Measurements from ENCODE around the gene GPC6. TPM values are rescaled to one million over a fixed set of nuclear protein-coding genes. Genes with fewer than 3 reads are reported as not detected.

Gene GPC6
- total RNA-seq, 3 donors from 2014 or later, result 0.03 to 0.08 TPM; not detected in 1

DNA sequence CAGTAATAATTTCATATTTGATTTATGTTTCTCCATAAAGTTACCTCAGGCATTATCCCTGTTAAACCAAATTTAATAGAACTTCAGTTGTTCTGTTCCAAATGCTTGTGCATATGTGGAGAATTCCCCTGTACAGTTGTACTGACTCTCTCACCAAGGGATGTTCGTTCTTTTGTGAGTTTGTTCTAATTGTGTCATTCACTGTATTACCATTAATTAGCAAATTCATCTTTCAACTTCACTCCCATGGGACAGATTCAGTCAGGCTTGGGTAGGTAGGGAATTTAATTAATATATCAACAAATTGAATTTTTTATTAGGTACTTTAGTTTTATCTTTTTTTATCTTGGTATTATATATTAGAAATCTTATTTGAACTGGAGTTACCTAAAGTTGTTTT, 987.5 kb downstream of the GPC6 start:
- no peak for ATAC-seq
- Mint-ChIP-seq H3K4me1 (ENCODE audit: low read depth) (peaks cover 4% of the 10 kb centered on the region), H3K36me3 (ENCODE audit: insufficient read depth) (no peaks in the 10 kb centered on the region), H3K9me3 (no peaks in the 10 kb centered on the region), H3K27me3 (ENCODE audit: low read depth) (no peaks in the 10 kb centered on the region), H3K4me3 (no peak overlapping the region)
- no peak for DNase-seq

DNA sequence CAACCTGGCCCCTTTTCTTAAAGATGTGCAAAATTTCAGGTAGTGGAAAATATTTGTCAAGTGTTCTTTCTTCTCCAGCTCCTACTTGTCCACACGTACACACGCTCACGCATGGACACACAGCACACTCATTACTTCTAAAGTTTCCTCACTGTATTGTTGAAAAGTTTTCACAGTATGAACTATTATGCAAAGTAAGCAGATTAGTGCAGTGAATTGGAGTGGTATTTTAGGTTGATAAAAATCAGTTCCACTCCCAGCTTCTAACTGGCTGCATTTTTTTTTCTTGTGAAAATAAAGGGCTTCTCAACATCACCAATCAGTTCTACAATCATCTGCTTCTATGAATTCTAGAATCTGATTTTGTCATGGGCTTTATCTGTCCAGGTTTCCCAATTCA, 988.4 kb downstream of the GPC6 start:
- Mint-ChIP-seq H3K9me3 (no peaks in the 10 kb centered on the region), H3K4me3 (no peak overlapping the region), H3K4me1 (ENCODE audit: low read depth) (peaks cover 4% of the 10 kb centered on the region), H3K27me3 (ENCODE audit: low read depth) (no peaks in the 10 kb centered on the region), H3K36me3 (ENCODE audit: insufficient read depth) (no peaks in the 10 kb centered on the region)
- no peak for ATAC-seq
- DNase-seq, result no peak

DNA sequence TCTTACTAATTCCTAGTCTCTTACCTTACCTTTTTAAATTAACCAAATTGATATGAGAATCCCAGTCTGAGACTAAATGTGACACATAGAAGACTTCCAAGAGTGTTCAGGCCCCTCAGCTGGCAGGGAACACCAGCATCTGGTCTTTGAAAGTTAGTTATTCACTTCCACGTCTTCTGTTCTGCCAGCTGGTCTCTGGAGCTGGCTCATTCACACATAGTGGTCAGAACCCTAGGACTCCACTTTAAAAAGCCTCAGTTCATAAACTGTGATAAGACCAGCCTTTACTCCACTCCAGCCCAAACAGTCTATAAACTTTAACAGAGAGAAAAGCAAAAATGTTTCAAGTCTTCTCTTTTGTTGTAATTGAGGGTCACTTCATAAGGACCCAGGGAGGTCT, 989.9 kb downstream of the GPC6 start:
- DNase-seq (no peak), ATAC-seq (no peak)
- Mint-ChIP-seq H3K9me3 (no peaks in the 10 kb centered on the region), H3K4me1 (ENCODE audit: low read depth) (no peaks in the 10 kb centered on the region), H3K36me3 (ENCODE audit: insufficient read depth) (no peaks in the 10 kb centered on the region), H3K27me3 (ENCODE audit: low read depth) (no peaks in the 10 kb centered on the region), H3K4me3 (no peak overlapping the region)

DNA sequence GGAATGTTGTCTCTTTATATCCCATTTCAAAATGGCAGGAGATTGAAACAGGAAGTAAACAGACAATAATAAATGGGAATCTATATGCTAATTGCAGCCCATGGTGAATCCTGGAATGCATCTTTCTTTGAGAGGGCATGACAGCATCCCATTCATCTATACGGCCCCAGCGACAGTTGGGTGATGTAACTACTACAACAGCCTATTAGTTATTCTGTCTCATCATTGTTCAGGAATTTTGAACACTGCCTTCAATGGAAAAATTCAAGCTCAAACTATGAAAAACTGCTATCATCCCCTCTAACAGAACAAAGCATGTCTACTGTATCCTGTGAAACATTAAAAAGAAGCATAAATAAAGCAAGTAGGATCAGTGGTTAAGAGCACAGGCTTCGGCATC, 990.8 kb downstream of the GPC6 start:
- H3K4me3 Mint-ChIP-seq, result no peak overlapping the region
- DNase-seq, result no peak
- no peaks in the 10 kb centered on the region for H3K4me1 Mint-ChIP-seq (ENCODE audit: low read depth)
- no peak for ATAC-seq
- no peaks in the 10 kb centered on the region for H3K9me3 Mint-ChIP-seq
- no peaks in the 10 kb centered on the region for H3K36me3 Mint-ChIP-seq (ENCODE audit: insufficient read depth)
- H3K27me3 Mint-ChIP-seq (ENCODE audit: low read depth), result no peaks in the 10 kb centered on the region

DNA sequence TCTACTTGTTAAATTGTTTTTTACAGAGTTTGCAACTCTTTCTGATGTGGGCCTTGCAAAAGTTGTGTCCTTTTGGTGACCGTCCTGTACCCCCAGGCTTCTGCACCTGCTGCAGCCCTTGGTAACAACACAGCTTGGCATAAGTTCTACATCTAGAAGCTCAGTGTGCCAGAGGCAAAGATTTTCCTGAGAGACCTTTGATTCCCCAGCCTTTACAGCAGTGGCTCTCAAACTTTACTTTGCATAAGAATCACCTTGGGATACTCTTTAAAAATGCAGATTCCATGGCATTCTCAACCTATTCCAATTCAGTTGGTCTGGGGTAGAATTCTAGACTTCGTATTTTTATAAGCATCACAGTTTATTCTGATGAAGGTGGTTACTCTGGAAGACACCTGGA, 991.9 kb downstream of the GPC6 start:
- Mint-ChIP-seq H3K9me3 (no peaks in the 10 kb centered on the region), H3K4me1 (ENCODE audit: low read depth) (no peaks in the 10 kb centered on the region), H3K36me3 (ENCODE audit: insufficient read depth) (no peaks in the 10 kb centered on the region), H3K4me3 (no peak overlapping the region), H3K27me3 (ENCODE audit: low read depth) (no peaks in the 10 kb centered on the region)
- DNase-seq (no peak), ATAC-seq (no peak)

DNA sequence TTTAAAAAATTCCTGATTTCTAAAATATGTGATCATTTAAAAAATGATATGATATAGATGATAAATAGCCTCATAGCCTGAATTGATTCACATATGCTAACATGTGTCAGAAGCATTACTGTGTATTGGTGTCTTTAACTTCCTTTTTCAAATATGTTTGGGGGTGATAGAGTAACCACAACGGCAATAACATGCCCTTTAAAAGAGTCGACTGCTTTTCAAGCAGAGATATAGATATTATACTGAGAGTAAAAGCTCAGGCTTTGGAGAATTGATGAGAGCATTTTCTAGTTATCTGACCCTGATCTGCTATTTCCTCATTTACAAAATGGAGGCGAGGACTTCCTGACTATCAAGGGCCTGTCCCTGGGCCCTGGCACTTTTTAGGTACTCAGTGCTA, 992.3 kb downstream of the GPC6 start:
- Mint-ChIP-seq H3K4me1 (ENCODE audit: low read depth) (no peaks in the 10 kb centered on the region), H3K27me3 (ENCODE audit: low read depth) (no peaks in the 10 kb centered on the region), H3K4me3 (no peak overlapping the region), H3K36me3 (ENCODE audit: insufficient read depth) (no peaks in the 10 kb centered on the region), H3K9me3 (no peaks in the 10 kb centered on the region)
- DNase-seq (no peak), ATAC-seq (no peak)

DNA sequence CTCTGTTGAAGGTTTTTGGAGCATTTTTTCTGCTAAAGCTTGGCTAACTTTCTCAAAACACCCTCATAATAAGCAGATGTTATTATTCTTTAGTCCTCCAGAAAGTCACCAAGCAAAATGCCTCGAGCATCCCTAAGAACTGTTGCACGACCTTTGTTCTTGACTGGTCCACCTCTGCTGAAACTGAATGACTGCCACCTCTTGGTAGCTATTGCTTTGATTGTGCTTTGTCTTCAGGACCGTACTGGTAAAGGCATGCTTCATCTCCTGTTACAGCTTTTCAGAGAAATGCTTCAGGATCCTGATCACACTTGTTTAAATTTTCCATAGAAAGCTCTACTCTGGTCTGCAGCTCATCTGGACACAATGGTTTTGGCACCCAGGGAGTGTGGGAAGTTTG, 998.1 kb downstream of the GPC6 start:
- Mint-ChIP-seq H3K4me3 (no peak overlapping the region), H3K9me3 (no peaks in the 10 kb centered on the region), H3K27me3 (ENCODE audit: low read depth) (no peaks in the 10 kb centered on the region), H3K36me3 (ENCODE audit: insufficient read depth) (no peaks in the 10 kb centered on the region), H3K4me1 (ENCODE audit: low read depth) (no peaks in the 10 kb centered on the region)
- no peak for ATAC-seq
- no peak for DNase-seq

DNA sequence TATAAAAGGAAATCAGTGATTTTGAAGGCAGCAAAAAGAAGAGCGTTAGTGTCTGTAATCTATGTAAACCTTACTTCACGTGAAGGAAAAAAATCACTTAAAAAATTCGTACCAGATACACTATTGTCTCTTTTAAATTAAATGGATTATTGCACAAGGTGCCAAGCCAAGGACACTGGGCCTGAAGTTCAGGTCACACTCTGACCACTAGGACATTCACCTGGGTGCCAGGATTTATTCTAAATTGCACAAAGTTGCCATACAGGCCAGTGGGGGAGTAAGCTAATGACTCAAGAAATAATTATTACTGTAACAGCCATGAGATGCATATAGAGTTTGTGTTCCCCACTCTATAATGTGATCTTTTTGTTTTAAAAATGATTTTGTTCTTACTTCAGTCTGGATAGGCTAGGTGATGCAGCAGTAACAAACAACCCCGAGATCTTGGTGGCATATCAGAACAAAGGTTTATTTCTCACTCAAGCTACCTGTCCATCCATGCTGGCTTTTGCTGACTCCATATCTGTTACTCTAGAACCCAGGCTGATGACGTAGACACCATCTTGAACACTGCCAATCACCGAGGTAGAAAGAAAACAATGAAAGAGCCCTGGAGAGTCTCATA, 1000.8 kb downstream of the GPC6 start:
- Mint-ChIP-seq H3K27me3 (ENCODE audit: low read depth) (no peaks in the 10 kb centered on the region), H3K9me3 (no peaks in the 10 kb centered on the region), H3K4me1 (ENCODE audit: low read depth) (no peaks in the 10 kb centered on the region), H3K36me3 (ENCODE audit: insufficient read depth) (no peaks in the 10 kb centered on the region), H3K4me3 (no peak overlapping the region)
- DNase-seq, result no peak
- no peak for ATAC-seq

DNA sequence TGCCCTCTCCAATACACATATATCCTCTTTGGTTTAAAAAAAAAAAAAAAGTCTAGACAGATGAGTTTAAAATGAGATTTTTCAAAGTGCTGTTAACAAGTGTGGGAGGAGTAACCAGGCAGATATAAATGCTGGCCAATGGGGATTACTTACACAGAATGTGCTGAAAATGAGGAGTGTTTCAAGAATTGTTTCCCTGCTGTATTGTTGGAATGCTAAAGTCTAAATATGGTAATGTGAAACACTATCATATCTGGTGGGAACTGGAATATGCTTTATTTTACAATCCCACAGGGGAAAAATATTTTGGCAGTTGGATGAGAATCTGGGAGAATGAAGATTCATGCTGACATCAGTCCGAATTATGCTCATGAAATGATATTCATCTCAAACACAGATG, 1002.2 kb downstream of the GPC6 start:
- Mint-ChIP-seq H3K9me3 (no peaks in the 10 kb centered on the region), H3K4me1 (ENCODE audit: low read depth) (no peaks in the 10 kb centered on the region), H3K36me3 (ENCODE audit: insufficient read depth) (no peaks in the 10 kb centered on the region), H3K4me3 (no peak overlapping the region), H3K27me3 (ENCODE audit: low read depth) (no peaks in the 10 kb centered on the region)
- DNase-seq (no peak), ATAC-seq (no peak)

DNA sequence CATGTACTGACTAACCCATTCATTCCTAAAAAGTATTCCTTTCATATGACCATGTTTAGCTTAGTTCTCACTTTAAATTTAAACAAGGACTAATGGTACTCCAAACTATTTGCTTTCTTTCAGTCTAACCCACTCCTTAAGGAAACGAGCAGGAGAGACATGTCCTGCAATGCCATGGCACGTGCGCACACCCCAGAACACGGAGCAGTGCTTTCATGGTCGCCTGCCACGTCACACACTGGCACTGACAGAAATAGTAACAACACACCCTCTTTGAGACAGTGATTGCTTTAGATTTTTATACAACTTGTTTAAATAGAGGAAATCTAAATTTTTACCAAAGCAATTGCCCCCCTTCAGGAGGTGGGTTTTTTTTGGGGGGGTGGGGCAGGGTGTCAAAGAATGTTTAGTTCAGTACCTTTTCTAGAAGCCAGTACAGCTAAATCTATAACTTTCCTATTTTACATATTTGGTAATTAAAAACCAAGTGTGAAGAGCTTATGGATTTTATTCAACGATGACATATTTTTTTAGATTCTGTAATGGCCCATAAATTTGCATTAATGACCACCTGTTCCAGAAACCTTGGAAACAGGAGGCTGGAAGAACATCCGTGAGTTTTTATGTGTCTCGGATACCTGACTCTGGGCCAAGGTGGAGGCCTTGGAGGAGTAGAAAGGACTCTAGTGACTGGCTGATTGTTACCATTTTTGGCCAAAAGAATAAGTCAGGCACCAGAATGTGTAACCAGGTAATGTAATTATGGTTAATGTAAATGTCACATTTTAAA, 1005.7 kb downstream of the GPC6 start:
- no peak for ATAC-seq
- Mint-ChIP-seq H3K4me3 (no peak overlapping the region), H3K4me1 (ENCODE audit: low read depth) (peaks cover 15% of the 10 kb centered on the region), H3K9me3 (no peaks in the 10 kb centered on the region), H3K36me3 (ENCODE audit: insufficient read depth) (no peaks in the 10 kb centered on the region), H3K27me3 (ENCODE audit: low read depth) (no peaks in the 10 kb centered on the region)
- DNase-seq, result no peak

DNA sequence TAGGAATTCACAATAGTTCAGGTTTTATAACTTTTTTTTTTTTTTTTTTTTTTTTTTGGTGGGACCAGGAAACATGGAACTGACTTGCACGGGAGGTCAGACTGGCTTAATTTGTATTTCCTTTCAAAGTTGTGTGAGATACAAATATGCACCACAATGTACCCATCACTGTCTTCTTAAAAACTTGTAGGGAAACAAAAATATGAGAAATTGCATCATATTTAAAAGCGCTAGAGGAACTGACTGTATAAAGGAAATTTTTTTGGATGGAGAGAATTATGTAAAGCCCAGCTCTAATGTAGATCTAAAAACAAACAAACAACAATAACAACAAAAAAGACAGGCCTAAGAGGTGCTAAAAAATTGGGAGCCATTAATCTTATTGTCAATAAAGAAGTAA, 1006.3 kb downstream of the GPC6 start:
- no peaks in the 10 kb centered on the region for H3K27me3 Mint-ChIP-seq (ENCODE audit: low read depth)
- peaks cover 21% of the 10 kb centered on the region for H3K4me1 Mint-ChIP-seq (ENCODE audit: low read depth)
- no peak for ATAC-seq
- H3K36me3 Mint-ChIP-seq (ENCODE audit: insufficient read depth), result no peaks in the 10 kb centered on the region
- no peak overlapping the region for H3K4me3 Mint-ChIP-seq
- H3K9me3 Mint-ChIP-seq, result no peaks in the 10 kb centered on the region
- no peak for DNase-seq

DNA sequence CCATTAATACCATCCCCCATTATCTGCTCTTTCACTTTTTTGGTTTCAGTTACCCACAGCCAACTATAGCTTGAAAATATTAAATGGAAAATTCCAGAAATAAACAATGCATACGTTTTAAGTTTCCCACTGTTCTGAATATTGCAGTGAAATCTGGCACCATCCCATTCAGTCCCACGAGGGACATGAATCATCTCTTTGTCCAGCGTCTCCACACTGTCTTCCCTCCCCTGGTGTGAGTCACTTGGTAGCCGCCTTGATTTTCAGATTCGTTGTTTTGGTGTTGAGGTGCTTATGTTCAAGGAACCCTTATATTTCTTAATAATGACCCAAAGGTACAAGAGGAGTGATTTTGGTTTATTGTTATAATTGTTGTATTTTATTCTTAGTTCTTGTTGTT, 1006.8 kb downstream of the GPC6 start:
- Mint-ChIP-seq H3K27me3 (ENCODE audit: low read depth) (no peaks in the 10 kb centered on the region), H3K4me1 (ENCODE audit: low read depth) (peaks cover 26% of the 10 kb centered on the region), H3K4me3 (no peak overlapping the region), H3K36me3 (ENCODE audit: insufficient read depth) (no peaks in the 10 kb centered on the region), H3K9me3 (no peaks in the 10 kb centered on the region)
- ATAC-seq (no peak), DNase-seq (no peak)

DNA sequence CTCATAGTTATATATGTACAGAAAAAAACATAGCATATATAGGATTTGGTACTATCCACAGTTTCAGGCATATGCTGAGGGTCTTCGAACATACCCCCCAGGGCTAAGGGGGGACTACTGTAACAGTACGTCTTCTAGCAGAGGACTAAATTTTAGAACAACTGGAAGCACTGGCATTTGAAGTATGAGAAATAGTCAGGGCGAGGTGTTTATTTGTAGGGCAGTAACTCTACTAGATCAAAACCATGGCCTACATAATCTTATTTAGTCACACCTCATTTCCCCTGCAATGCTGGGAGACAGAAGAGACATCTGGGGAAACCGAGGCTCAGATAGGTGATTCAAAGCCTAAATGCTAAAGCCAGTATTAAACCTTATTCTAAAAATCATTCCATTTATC, 1007.2 kb downstream of the GPC6 start:
- peaks cover 30% of the 10 kb centered on the region for H3K4me1 Mint-ChIP-seq (ENCODE audit: low read depth)

DNA sequence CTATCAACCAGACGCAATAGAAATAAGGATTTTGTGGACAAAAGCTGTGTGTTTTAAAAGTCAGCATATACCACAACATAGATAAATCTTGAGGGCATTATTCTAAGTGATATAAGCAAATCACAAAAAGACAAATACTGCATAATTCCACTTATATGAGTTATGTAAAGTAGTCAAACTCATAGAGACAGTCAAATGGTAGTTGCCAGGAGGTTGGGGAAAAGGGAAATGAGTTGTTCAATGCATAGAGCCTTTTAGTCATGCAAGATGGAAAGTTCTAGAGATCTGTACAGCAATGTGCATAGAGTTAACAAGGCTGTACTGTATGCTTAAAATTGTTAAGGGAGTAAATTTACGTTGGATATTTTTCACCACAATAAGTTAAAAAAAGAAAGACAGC, 1008.1 kb downstream of the GPC6 start:
- no peaks in the 10 kb centered on the region for H3K36me3 Mint-ChIP-seq (ENCODE audit: insufficient read depth)
- peaks cover 39% of the 10 kb centered on the region for H3K4me1 Mint-ChIP-seq (ENCODE audit: low read depth)
- DNase-seq (no peak), ATAC-seq (no peak)
- H3K9me3 Mint-ChIP-seq, result no peaks in the 10 kb centered on the region
- no peak overlapping the region for H3K4me3 Mint-ChIP-seq
- H3K27me3 Mint-ChIP-seq (ENCODE audit: low read depth), result no peaks in the 10 kb centered on the region

More for the DNA sequence above, 1007.2 kb downstream of the GPC6 start:
- DNase-seq (no peak), ATAC-seq (no peak)
- no peaks in the 10 kb centered on the region for H3K36me3 Mint-ChIP-seq (ENCODE audit: insufficient read depth)
- no peak overlapping the region for H3K4me3 Mint-ChIP-seq
- H3K27me3 Mint-ChIP-seq (ENCODE audit: low read depth), result no peaks in the 10 kb centered on the region
- no peaks in the 10 kb centered on the region for H3K9me3 Mint-ChIP-seq

DNA sequence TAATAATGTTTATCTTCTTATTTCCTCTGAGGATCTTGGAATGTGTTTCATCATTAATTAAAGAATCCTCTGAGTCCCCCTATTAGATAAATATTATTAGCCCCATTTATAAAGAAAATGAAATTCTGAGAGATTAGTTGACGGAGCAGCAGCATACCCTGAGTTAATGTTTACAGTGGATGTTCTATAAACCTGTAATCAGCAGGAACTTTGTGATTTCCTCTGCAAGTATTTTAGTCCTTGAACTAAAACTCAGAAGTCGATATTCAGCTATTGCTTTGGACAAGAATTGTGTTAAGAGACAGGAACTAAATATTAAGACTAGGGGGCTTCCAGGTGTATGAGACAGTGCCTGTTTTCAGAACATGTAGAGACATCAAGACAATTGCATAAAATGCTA, 1009.5 kb downstream of the GPC6 start:
- H3K27me3 Mint-ChIP-seq (ENCODE audit: low read depth), result no peaks in the 10 kb centered on the region
- H3K4me1 Mint-ChIP-seq (ENCODE audit: low read depth), result peaks cover 40% of the 10 kb centered on the region
- no peaks in the 10 kb centered on the region for H3K36me3 Mint-ChIP-seq (ENCODE audit: insufficient read depth)
- no peaks in the 10 kb centered on the region for H3K9me3 Mint-ChIP-seq
- ATAC-seq (no peak), DNase-seq (no peak)
- H3K4me3 Mint-ChIP-seq, result no peak overlapping the region
